HG03457 (cell line): ENCODE measurements around the gene HFE.

Source experiments
- ATAC-seq: cut with Tn5 transposase; IDR thresholded peaks from one replicate; pipeline ENCODE4 v1.9.1; 2021; ENCODE audit warnings: moderate number of reproducible peaks; ENCODE audit not compliant: unreplicated experiment

The HFE gene

DNA sequence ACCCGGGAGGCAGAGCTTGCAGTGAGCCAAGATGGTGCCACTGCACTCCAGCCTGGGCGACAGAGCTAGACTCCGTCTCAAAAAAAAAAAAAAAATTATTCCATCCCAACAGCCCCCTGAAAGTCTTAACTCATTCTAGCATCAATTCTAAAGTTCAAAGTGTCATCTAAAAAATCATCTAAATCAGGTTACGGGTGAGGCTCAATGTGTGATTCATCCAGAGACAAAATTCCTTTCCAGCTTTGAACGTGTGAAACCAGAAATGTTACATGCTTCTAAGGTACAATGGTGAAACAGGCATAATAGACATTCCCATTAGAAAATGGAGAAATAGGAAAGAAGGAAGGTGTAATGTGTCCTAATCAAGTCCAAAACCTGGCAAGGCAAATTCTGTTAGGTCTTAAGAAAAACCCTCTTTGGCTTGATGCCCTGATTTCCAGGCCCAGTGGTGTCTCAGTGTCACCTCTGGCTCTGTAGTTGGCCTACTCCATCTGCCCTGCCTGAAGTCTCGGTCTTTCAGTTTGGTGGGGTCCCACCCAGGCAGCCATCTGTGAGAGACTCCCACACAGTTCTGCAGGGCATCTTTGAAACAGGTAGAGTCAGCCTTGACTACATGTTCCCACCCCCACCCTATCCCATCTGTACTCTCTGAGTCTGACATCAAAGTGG is 43.5 kb downstream of the HFE start:
- no peak for ATAC-seq

DNA sequence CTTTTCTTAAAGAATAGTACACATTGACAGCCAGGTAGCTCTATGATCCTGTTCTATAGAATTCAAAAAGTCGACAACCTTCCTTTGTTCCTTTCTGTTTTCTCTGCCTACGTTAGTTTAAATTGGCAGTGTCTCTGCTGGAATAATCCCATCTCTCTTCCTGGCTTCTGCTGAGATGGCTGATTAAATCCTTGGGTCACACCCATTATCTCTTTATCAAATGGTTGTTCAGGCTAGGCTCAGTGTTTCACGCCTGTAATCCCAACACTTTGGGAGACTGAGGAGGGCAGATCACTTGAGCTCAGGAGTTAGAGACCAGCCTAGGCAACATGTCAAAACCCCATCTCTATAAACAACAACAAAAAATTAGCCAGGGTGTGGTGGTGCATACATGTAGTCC is 44.4 kb downstream of the HFE start:
- ATAC-seq, result no peak

DNA sequence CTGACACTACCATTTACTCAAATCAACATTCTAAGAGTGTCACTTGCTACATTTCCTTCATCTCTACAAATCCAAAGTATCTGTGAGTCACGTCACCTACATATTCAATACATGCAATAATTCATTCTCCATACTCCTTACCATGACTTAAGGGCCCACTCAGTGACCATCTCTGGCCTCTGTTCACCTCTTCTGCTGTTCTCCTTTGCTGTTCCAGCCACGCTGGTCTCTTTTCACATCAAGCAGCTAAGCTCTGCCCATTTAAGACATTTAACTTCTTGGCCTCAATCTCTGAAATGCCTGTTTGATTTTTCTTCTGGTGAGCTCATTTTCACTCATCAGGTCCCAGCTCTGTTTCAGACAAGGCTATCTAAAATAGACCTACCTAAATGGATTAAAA is 46.5 kb downstream of the HFE start:
- no peak for ATAC-seq

DNA sequence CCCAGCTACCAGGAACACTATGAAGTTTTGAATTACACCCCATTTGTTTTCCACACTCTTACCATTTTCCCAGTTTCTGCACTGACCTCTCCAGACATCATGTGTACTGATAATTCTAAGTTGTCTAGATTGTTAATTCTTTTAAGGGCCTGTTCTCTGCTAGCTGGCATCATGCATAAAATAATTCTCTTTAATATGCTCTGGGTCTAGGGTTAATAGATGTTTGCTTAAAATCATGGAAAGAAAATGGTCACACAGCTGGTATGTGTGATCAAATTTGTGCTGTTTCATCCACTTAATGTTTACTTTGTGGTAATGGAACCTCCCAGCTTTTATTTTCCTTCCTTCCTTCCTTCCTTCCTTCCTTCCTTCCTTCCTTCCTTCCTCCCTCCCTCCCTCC is 49.1 kb downstream of the HFE start:
- ATAC-seq, result no peak

DNA sequence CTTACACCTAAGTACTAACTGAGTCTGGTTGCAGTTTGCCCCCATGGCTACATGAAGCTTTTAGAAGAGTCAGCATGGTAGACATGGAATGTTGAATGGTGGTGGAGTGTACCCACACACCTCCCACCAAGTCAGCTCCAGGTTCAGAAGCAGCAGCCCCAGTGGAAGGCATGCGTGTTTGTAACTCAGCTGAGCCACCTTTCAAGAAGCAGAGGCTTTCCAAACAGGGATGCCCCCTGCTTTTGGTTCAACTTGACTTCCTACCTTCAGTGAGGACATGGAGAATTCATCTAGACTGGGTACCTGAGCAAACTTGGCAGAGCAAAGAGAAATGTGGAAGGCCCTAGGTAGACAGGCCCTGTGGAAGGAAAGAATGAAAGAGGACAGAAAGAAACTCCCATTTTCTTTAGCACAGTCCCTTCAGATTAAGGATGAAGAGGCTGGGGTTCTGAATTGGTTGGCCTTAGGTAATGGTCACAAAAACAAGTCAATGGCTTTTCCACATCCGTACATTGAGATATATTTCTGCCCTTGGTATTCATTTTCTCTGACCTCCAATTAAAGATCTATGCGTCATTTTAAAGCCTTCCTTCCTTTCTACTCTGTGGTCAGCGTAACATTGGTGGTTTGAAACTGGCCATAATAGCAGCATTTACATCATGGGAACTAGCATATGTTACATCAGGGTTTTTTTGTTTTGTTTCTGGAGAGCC is 53.2 kb downstream of the HFE start:
- no peak for ATAC-seq

DNA sequence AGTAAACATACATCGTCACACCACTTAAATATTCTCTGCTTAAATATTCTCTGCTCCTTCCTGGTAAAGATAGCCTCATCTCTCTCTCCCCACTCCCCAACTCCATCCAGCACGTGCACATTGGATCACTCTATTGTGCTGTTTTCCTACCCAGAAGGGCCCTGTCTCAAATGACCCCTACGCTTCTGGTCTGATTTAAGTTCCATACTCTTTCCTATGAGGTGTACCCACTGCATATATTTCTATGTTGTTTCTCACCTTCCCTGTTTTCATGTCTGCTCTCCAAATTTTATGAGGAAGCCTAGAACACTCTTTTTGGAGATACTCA is 53.7 kb downstream of the HFE start:
- ATAC-seq, result no peak

DNA sequence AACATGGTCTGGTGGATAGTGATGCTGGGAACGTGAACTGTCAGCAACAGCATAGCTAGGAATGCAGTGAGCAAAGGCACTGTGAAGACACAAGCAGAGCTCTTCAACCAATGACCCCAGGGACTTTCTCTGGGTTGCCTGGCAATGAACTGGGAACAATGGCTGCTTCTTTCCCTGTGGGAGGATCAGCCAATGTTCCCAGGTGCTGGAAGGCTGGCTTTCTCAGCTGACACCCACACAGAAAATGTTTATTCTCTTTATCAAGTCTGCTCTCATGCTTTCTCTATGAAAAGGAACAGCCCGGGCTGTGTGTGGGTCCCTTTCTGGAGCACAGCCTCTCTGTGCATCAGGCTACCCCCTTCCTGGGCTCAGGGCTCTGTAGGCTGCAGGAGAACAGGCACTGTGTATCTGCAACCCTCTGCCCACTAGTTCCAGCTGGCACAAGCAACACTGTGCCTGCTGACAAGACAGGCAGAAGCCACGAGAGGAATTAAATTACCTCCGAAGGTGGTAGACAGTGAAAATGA is 54.2 kb downstream of the HFE start:
- ATAC-seq, result no peak

DNA sequence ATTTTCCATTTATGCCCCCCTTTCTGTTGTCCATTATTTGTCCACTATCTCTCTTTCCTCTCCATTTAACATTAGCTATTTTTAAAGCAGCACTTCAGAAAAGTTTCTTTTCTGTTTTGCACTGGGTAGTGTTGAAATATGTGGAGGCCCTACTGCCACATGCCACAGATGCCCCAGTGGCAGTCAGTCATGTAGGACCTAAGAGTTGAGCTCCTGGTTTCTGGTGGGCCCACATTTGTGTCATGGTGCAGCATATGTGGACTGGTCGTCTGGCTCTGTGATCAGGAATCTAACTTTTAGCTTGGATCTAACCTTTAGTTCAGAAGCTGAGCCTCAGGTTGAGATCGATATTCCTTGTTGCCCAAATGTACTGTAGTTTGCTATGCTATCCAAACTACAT is 54.8 kb downstream of the HFE start:
- no peak for ATAC-seq
